A673 (cell line): Measurements from ENCODE around the gene NEURL3. TPM values are rescaled to one million over a fixed set of nuclear protein-coding genes. Genes with fewer than 3 reads are reported as not detected.

ENCODE experiments used
- BruUV-seq: library from RNA; stranded (reverse); fragments of 400-500 nt; replicated peaks from 2 replicates; lab custom pipeline; 2021; lab: Mats Ljungman, UMichigan
- CTCF ChIA-PET: fragments of 300-600 bp; sonication (Branson Sonifier 250); formaldehyde crosslinking; loops from one replicate; lab custom pipeline; 2022; ENCODE audit warnings: antibody characterized with exemption; lab: Charles Lee
- POLR2A ChIA-PET: fragments of 300-600 bp; sonication (Branson Sonifier 250); formaldehyde crosslinking; loops from one replicate; lab custom pipeline; 2022; ENCODE audit warnings: antibody characterized with exemption; ENCODE audit not compliant: low non-redundant PET; lab: Charles Lee
- DNase-seq: peaks from one replicate; pipeline ENCODE4 v3.0.0-alpha.2; 2015; ENCODE audit warnings: low spot score
- H3K27ac ChIP-seq: fragments of 200-600 bp; sonication (generic); 2 replicates; pipeline ENCODE4 v1.5.1; 2016; ENCODE audit warnings: mixed run types, low read depth, mild to moderate bottlenecking, mixed read lengths, antibody characterized with exemption, low read length; ENCODE audit not compliant: poor library complexity, severe bottlenecking
- H3K27me3 ChIP-seq: fragments of 200-600 bp; sonication (generic); replicated peaks from 2 replicates; pipeline ENCODE4 v1.6.1; 2017; ENCODE audit warnings: mixed run types, low read depth, mild to moderate bottlenecking, mixed read lengths, antibody characterized with exemption, low read length; ENCODE audit not compliant: insufficient read depth, poor library complexity
- H3K36me3 ChIP-seq: fragments of 200-600 bp; sonication (generic); 2 replicates; pipeline ENCODE4 v1.6.1; 2016; ENCODE audit warnings: mixed run types, mild to moderate bottlenecking, mixed read lengths, antibody characterized with exemption, low read length; ENCODE audit not compliant: insufficient read depth, poor library complexity, severe bottlenecking
- H3K4me1 ChIP-seq: fragments of 200-600 bp; sonication (generic); 2 replicates; pipeline ENCODE4 v1.6.1; 2017; ENCODE audit warnings: mixed run types, mild to moderate bottlenecking, mixed read lengths, antibody characterized with exemption, low read length; ENCODE audit not compliant: insufficient read depth, poor library complexity, severe bottlenecking
- H3K4me3 ChIP-seq: fragments of 200-600 bp; sonication (generic); 2 replicates; pipeline ENCODE4 v1.5.1; 2016; ENCODE audit warnings: low read depth, mixed run types, mild to moderate bottlenecking, mixed read lengths, low read length; ENCODE audit not compliant: poor library complexity, severe bottlenecking
- H3K9me3 ChIP-seq: fragments of 200-600 bp; sonication (generic); 2 replicates; pipeline ENCODE4 v1.6.1; 2016; ENCODE audit warnings: mixed run types, low read depth, mild to moderate bottlenecking, mixed read lengths, antibody characterized with exemption, low read length; ENCODE audit not compliant: poor library complexity, severe bottlenecking
- CTCF ChIP-seq: fragments of 300-800, 200-600 bp; sonication (generic); conservative IDR thresholded peaks from 2 replicates; pipeline ENCODE4 v1.5.1; 2017; ENCODE audit warnings: low read depth, mild to moderate bottlenecking, antibody characterized with exemption, low read length, moderate library complexity, mixed read lengths
- EZH2 ChIP-seq: fragments of 200-600 bp; sonication (generic); IDR thresholded peaks from 2 replicates; pipeline ENCODE4 v1.6.1; 2017; ENCODE audit warnings: borderline replicate concordance, low read depth, mild to moderate bottlenecking, mixed read lengths, antibody characterized with exemption, low read length; ENCODE audit not compliant: poor library complexity, severe bottlenecking
- intact Hi-C: fragments of 100-400 bp; cut with micrococcal nuclease; formaldehyde crosslinking; loops from one replicate; pipeline ENCODE4 v1.10.0; 2022; ENCODE audit not compliant: unreplicated experiment
- total RNA-seq: library from RNA; stranded (reverse); gene quantifications from 2 replicates; pipeline ENCODE4 v1.2.3, GENCODE V29; 2021

NEURL3 gene
- total RNA-seq, 1 experiment from 2014 or later = not detected

GRCh38 chr2:96512341-96512740 lies 7.2 kb upstream of the NEURL3 start:
- H3K36me3 ChIP-seq = no peaks in the 10 kb centered on the region
- CTCF ChIA-PET = interaction anchor here (0.6 to 2.5 kb wide), 3 partner anchors 105 to 490 kb away, joined by 3 to 17 read pairs (median 6); no protein-coding TSS in a partner anchor
- intact Hi-C loops = no loop called here
- no peak for DNase-seq
- POLR2A ChIA-PET = no interaction called here
- BruUV-seq = no TSS peak
- peaks cover 4% of the 10 kb centered on the region for H3K4me1 ChIP-seq
- H3K4me3 ChIP-seq = no peak overlapping the region
- TF ChIP-seq EZH2 (no peak), CTCF (no peak)
- H3K9me3 ChIP-seq = peaks cover 4% of the 10 kb centered on the region
- H3K27me3 ChIP-seq = no peaks in the 10 kb centered on the region
- H3K27ac ChIP-seq = no peak overlapping the region

DNA sequence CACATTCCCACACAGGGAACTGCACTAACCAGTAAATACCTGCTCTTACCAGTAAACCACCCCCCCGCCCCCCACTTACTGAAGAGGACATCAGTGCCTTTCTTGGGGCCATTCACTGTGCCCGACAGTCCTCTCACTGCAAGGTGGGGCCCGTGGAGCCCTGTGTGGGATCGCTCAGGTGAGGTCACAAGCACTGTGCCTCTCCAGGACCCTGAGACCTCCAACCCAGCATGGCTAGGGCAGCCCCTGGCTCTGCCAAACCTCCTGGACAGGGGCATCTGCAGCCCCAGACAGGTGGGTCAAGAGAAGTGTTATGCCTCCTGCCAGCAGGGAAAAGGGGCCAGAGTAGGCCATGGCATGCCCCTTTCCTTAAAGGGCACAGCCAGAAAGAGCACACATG lies 6.7 kb upstream of the NEURL3 start:
- Histone ChIP-seq H3K27me3 (no peaks in the 10 kb centered on the region), H3K27ac (no peak overlapping the region), H3K4me3 (no peak overlapping the region), H3K36me3 (no peaks in the 10 kb centered on the region), H3K9me3 (no peaks in the 10 kb centered on the region), H3K4me1 (peaks cover 4% of the 10 kb centered on the region)
- ChIA-PET POLR2A (interaction anchor here (0.6 kb wide), 1 partner anchor 1228 kb away, joined by 3 read pairs; no protein-coding TSS in a partner anchor), CTCF (interaction anchor here (0.6 to 2.5 kb wide), 3 partner anchors 104 to 489 kb away, joined by 3 to 17 read pairs (median 3); no protein-coding TSS in a partner anchor)
- intact Hi-C loops = no loop called here
- TF ChIP-seq EZH2 = no peak
- no peak for TF ChIP-seq CTCF
- DNase-seq = no peak
- no TSS peak for BruUV-seq

DNA sequence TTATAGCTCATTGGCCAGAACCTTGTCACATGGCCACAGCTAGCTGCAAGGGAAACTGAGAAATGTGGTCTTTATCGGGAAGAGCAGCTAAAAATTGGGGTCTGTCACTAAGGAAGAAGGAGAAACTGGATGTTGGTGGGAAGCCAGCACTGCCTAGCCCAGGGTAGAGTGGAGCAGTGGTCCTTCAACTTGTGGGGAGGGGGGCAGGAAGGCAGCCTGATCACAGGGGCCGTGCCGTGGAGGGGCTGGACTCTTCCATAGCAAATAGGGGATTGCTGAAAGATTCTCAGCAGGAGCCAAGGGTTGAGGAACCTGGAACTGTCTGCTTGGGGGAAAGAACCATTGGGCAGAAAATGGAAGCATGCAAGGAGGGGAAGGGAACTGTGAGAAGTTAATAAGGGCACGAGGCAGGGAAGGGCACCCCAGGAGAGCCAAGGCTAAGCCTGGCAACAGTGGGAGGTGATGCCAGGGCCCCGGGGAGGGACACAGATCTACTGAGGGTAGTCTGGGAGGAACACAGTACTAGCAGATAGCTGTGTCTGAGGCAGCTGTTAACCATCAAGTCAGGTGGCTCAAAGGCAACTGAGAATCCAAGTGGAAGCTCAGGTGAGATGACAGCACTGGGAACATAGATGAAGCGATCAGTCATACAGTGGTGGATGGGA lies 5.9 kb upstream of the NEURL3 start:
- BruUV-seq = no TSS peak
- H3K4me3 ChIP-seq = no peak overlapping the region
- POLR2A ChIA-PET = interaction anchor here (0.6 kb wide), 1 partner anchor 1227 kb away, joined by 3 read pairs; no protein-coding TSS in a partner anchor
- no peak for TF ChIP-seq EZH2
- TF ChIP-seq CTCF = no peak
- CTCF ChIA-PET = interaction anchor here (1.2 to 2.5 kb wide), 3 partner anchors 104 to 488 kb away, joined by 3 to 17 read pairs (median 3); no protein-coding TSS in a partner anchor
- peaks cover 4% of the 10 kb centered on the region for H3K4me1 ChIP-seq
- H3K27ac ChIP-seq = no peak overlapping the region
- intact Hi-C loops = no loop called here
- H3K9me3 ChIP-seq = no peaks in the 10 kb centered on the region
- DNase-seq = no peak
- no peaks in the 10 kb centered on the region for H3K36me3 ChIP-seq
- no peaks in the 10 kb centered on the region for H3K27me3 ChIP-seq
